Immature natural killer cell (primary cell): Measurements from ENCODE around the gene SNX5. TPM values are rescaled to one million over a fixed set of nuclear protein-coding genes. Genes with fewer than 3 reads are reported as not detected.

ENCODE experiments used
- DNase-seq, 3 donors: peaks; one replicate each; pipeline ENCODE4 v3.0.0; 2022; ENCODE audit warnings: mixed read lengths in 1 of 3
- H3K27ac Mint-ChIP-seq, 6 donors: one replicate each; pipeline ENCODE4 v1.8.0; 2020; ENCODE audit warnings: mixed read lengths in 6 of 6, mild to moderate bottlenecking in 5 of 6, inconsistent platforms in 4 of 6, moderate library complexity in 3 of 6
- H3K27me3 Mint-ChIP-seq, 3 donors: one replicate each; pipeline ENCODE4 v1.8.0; 2020 to 2021; ENCODE audit warnings: low read depth in 3 of 3, mild to moderate bottlenecking in 3 of 3, mixed read lengths in 3 of 3, moderate library complexity in 3 of 3, inconsistent platforms in 1 of 3
- H3K36me3 Mint-ChIP-seq, 3 donors: one replicate each; pipeline ENCODE4 v1.8.0; 2020; ENCODE audit warnings: mixed read lengths in 3 of 3, inconsistent platforms in 2 of 3, mild to moderate bottlenecking in 2 of 3
- H3K4me1 Mint-ChIP-seq, 2 donors: one replicate each; pipeline ENCODE4 v1.8.0; 2020; ENCODE audit warnings: inconsistent platforms in 2 of 2, mild to moderate bottlenecking in 2 of 2, mixed read lengths in 2 of 2, moderate library complexity in 1 of 2
- H3K4me3 Mint-ChIP-seq, 5 donors: one replicate each; pipeline ENCODE4 v1.8.0; 2020; ENCODE audit warnings: mild to moderate bottlenecking in 5 of 5, mixed read lengths in 5 of 5, inconsistent platforms in 3 of 5, moderate library complexity in 3 of 5
- H3K9me3 Mint-ChIP-seq, 6 donors: one replicate each; pipeline ENCODE4 v1.8.0; 2020; ENCODE audit warnings: mild to moderate bottlenecking in 6 of 6, mixed read lengths in 6 of 6, inconsistent platforms in 4 of 6, moderate library complexity in 3 of 6
- polyA plus RNA-seq, 3 donors: library from polyadenylated mRNA; unstranded; fragments of 300-500 nt; fragmentation: Illumina TruSeq; gene quantifications; one replicate each; pipeline ENCODE4 v1.2.3, GENCODE V29; 2021

SNX5 gene
- polyA plus RNA-seq, 3 donors from 2014 or later = 63.2 to 103 (median 70.6) TPM

DNA sequence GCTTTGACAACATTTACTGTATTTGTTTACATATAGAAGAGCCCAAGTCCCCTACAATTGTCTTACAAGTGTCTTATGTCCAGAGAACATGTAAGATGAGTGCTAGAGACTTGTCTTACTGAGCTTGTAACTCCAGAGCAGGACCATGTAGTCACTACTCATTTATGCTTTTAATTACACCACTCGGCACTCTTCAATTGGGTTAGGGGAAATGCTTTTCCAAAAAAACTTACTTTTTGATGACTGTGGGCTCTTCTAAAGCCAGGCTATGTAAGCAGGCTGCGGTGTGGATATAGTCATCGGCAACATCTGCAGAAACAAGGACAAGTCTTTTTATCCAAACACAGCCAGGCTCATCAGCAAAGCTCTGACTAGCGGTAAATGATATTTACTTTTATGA is 18.7 kb downstream of the SNX5 start:
- Mint-ChIP-seq H3K27ac (peak overlapping the region in 2 of 6 donors; percentile 24 to 58), H3K4me3 (no peak overlapping the region), H3K9me3 (no peaks in the 10 kb centered on the region), H3K27me3 (no peaks in the 10 kb centered on the region), H3K4me1 (peaks cover 4 to 20% of the 10 kb centered on the region in 2 donors), H3K36me3 (peaks cover 44 to 75% (median 46%) of the 10 kb centered on the region in 3 donors)
- no peak for DNase-seq

DNA sequence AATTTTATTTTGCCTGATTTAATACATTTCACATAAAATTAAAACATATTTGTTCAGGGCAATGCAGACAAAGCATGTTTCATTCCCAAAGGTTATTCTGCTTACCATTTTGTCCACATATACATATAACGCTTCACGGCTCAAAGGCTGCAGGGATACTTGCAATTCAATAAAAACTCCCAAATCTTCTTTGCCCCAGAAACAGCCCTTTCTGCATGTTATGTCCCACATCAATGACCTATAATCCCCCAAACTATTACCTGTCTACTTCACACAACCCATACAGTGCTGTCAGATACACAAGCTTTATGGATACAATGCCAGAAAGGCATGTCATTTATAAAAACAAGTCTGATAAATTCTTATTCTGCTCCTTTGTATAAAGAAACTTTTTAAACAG is 20.2 kb downstream of the SNX5 start:
- Mint-ChIP-seq H3K27ac (peak overlapping the region in 2 of 6 donors; percentile 1 to 70), H3K4me3 (no peak overlapping the region), H3K27me3 (no peaks in the 10 kb centered on the region), H3K4me1 (peaks cover 2 to 9% of the 10 kb centered on the region in 2 donors), H3K9me3 (no peaks in the 10 kb centered on the region), H3K36me3 (peaks cover 42 to 74% (median 47%) of the 10 kb centered on the region in 3 donors)
- DNase-seq = no peak

DNA sequence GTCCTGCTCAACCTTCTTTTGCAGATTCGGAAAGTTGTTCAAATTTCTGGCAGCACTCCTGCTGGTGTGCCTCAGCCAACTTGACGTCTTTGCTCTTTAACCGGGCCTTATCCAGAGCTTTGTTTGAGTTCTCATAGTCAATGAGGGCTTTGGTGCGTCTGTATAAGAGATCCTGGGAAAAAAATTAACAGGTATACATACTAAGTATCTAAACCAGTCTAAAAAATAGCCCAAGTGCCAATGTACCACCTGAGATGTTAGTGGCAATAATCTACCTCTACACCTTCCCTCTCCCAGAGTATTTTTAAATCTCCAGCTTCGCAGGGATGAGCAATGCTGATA is 21.1 kb downstream of the SNX5 start:
- no peak for DNase-seq
- H3K4me3 Mint-ChIP-seq = no peak overlapping the region
- peaks cover 0 to 1% of the 10 kb centered on the region in 2 donors for H3K4me1 Mint-ChIP-seq
- no peaks in the 10 kb centered on the region for H3K27me3 Mint-ChIP-seq
- no peaks in the 10 kb centered on the region for H3K9me3 Mint-ChIP-seq
- H3K27ac Mint-ChIP-seq = no peak overlapping the region
- H3K36me3 Mint-ChIP-seq = peaks cover 40 to 72% (median 49%) of the 10 kb centered on the region in 3 donors

DNA sequence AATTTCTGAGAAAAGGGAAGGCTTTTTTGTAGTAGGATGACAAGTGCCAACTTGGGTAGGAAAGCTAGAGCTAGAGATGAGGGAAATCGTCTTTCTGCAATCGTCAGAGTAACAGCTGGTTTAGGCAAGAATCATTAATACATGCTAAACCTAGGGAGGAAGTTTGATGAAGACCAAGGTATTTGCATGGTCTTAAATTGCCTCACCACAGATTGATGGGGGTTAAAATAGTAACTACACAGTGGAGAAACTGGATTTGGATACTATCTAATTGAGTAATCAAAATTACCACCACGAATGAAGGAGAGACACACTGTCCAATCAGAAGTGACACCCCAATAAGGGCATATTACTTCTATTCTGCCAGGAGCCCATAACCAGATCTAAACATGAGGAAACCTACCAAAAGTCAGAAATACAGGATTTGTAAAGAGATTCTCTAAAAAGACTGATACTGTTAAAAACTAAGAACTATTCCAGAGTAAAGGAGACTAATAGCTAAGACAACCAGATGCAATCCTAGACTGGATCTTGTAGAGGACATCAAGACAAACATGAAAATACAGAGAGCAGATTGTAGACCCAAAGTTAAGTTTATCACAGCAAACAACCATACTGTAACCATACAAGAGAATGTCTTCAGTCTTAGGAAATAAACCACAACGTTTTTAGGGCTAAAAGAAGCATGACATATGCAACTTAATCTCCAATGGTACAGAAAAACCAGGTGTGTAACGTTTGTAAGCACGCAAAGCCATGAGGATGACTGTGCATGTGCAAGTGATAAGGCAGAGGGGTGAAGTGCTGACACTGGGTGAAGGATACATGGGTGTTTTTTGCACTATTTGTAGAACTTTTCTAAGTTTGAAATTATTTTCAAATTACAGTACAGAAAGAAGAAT is 21.8 kb downstream of the SNX5 start:
- no peak for DNase-seq
- Mint-ChIP-seq H3K27ac (peak overlapping the region in 2 of 6 donors; percentile 41 to 62), H3K27me3 (no peaks in the 10 kb centered on the region), H3K4me3 (no peak overlapping the region), H3K9me3 (no peaks in the 10 kb centered on the region), H3K4me1 (no peaks in the 10 kb centered on the region), H3K36me3 (peaks cover 40 to 75% (median 53%) of the 10 kb centered on the region in 3 donors)

DNA sequence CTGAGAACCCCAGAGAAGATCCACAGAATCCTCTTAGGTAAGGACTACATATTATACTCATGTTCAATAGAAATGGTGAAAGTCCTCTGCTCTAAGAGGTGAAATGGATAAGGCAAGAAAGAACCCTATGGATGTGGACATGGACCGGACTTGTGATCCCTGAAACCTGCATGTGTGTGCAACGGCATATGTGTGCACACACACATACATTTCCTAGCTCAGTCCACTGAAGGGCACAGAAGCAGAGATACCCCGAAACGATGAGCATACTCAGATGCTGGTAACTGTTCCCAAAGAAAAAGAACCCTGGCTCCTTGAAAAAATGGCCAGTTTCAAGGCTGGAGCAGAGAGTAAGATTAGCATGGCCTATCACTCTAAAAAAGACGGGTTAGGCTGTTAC is 22.6 kb downstream of the SNX5 start:
- no peak overlapping the region for H3K4me3 Mint-ChIP-seq
- H3K27me3 Mint-ChIP-seq = no peaks in the 10 kb centered on the region
- no peaks in the 10 kb centered on the region for H3K9me3 Mint-ChIP-seq
- peaks cover 39 to 76% (median 51%) of the 10 kb centered on the region in 3 donors for H3K36me3 Mint-ChIP-seq
- H3K27ac Mint-ChIP-seq = peak overlapping the region in 1 of 6 donors; percentile 62
- H3K4me1 Mint-ChIP-seq = no peaks in the 10 kb centered on the region
- DNase-seq = no peak

DNA sequence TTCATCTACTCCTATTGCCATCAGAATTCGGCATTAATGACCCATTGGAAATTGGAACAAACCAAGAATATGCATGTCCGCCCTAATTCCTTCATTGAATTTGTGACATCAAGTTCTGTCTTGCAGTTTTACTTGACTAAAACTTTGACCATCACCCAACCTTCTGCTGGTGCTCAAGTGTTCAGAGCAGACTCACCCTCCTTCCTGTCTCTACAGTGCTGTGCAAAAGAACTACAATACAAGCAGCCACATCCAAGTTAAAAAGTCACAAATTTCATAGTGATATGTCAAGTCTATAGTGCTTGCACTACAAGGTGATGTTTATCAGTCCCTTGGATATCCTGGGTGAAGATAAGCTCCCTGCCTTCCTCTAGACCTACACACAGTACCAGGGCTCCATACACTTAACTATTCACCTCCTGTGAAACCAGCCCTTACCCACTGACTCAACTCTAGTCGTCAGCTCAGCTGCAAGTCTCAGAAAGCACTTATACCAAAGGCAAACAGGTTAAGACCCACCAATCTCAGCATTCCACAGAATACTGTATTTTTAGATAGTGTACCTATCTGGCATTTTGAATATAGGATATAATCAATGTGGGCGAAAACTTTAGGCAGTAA is 23.6 kb downstream of the SNX5 start:
- Mint-ChIP-seq H3K4me1 (peaks cover under 1 to 4% of the 10 kb centered on the region in 2 donors), H3K4me3 (no peak overlapping the region), H3K27ac (peak overlapping the region in 4 of 6 donors; percentile 56 to 77 (median 66)), H3K9me3 (no peaks in the 10 kb centered on the region), H3K27me3 (no peaks in the 10 kb centered on the region), H3K36me3 (peaks cover 36 to 68% (median 43%) of the 10 kb centered on the region in 3 donors)
- no peak for DNase-seq

DNA sequence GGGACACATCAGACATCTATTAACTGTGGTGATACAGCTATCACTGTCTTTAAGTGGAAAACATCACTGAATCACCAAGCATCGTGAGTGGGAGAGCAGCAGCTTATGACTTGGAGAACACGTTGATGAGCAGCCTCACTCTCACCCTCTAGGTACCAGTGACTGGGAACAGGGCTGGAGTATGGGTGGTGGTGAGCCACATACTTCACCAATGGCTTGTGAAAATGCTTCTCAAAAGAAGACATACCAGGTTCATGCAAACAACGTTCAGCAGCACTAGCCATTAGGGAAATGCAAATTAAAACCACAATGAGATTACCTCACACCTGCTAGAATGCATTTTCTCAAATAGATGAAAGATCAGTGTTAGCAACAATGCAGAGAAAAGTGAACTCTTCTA is 25.3 kb downstream of the SNX5 start:
- no peak for DNase-seq
- H3K4me3 Mint-ChIP-seq = no peak overlapping the region
- H3K9me3 Mint-ChIP-seq = no peaks in the 10 kb centered on the region
- H3K4me1 Mint-ChIP-seq = peaks cover 14 to 20% of the 10 kb centered on the region in 2 donors
- H3K27ac Mint-ChIP-seq = peak overlapping the region in 3 of 6 donors; percentile 26 to 73 (median 41)
- no peaks in the 10 kb centered on the region for H3K27me3 Mint-ChIP-seq
- H3K36me3 Mint-ChIP-seq = peaks cover 23 to 52% (median 32%) of the 10 kb centered on the region in 3 donors

DNA sequence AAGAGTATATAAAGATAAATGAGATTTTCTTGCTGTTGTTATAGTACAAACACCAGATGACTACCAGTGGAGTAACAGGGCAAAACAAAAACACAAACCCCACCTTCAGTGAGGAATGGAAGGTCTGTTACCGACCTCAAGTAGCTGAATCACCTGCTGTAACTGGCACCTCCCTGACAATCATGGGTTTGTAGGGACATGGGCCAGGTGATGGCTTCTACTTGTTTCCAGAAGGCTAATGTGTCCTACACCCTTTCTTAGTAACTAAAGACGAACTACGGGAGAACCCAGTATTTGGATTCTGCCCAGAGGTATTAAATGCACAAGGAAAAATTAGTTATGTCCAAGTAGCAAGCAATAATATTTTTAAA is 26.8 kb downstream of the SNX5 start:
- Mint-ChIP-seq H3K4me3 (no peak overlapping the region), H3K4me1 (peaks cover 15 to 25% of the 10 kb centered on the region in 2 donors), H3K27me3 (no peaks in the 10 kb centered on the region), H3K9me3 (no peaks in the 10 kb centered on the region), H3K36me3 (peaks cover 13 to 37% (median 24%) of the 10 kb centered on the region in 3 donors), H3K27ac (peak overlapping the region in 1 of 6 donors; percentile 81)
- DNase-seq = no peak

DNA sequence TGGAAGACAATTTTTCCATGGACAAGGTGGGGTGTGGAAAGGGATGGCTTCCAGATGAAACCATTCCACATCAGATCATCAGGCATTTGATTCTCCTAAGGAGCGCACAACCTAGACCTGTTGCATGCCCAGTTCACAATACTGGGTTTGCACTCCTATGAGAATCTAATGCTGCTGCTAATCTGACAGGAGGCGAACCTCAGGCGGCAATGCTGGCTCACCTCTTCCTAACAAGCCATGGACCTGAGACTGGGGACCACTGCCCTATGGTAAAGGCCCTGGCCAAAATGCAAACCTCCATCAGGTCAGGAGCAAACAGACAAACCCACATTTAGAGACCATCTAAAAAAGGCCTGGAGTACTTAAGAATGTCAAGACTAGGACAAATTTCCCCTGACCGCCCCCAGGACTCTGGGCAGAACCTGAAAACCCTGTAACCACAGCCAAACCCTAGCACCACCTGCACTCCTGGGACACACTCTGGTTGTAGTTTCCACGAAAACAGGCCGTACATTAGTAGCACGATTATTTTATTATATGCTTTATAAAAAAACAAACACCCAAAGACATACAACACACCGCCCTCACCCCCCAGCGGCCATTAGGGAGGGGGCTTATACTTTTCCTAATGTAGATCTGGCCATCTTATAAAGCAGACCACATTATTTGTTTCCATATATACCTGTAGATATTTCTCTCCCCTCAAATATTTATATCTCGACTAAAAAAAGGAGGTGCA is 27.3 kb downstream of the SNX5 start:
- peaks cover 10 to 31% (median 24%) of the 10 kb centered on the region in 3 donors for H3K36me3 Mint-ChIP-seq
- H3K27me3 Mint-ChIP-seq = no peaks in the 10 kb centered on the region
- H3K27ac Mint-ChIP-seq = peak overlapping the region in 3 of 6 donors; percentile 39 to 81 (median 68)
- no peak for DNase-seq
- no peaks in the 10 kb centered on the region for H3K9me3 Mint-ChIP-seq
- peaks cover 15 to 25% of the 10 kb centered on the region in 2 donors for H3K4me1 Mint-ChIP-seq
- H3K4me3 Mint-ChIP-seq = no peak overlapping the region

DNA sequence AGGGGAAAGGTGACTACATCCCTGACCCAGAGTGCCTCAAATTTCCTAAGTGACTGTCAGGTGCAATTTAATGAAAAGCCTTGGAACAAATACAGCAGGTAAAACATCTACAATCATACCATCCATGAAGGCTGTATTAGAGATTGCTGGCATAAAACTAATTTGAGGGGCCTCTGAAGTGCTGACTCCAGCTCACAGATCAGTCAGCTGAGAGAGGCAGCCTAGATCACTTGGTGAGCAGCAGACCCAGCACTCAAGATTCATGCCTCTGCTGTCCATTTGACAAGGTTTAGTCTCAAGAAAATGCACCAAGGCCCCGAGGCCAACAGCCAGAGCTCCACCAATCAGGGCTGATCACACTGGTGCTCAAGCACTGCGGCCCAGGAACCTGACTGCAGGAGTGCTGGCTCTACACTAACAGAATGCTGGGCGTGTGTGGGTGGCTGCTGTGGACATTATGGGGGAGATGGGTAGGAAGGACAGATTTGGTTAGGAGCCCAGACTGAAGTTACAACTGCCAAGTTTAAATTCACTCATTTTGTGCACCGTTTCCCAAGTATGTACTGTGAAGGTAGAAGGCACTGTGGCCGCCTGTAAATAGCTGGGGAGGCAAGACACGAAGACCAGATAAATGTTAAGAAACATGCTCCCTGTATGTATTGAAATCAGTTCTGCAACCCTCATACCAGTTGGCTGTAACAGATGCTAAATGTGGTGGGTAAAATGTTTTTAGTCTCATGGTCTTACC is 28.2 kb downstream of the SNX5 start:
- Mint-ChIP-seq H3K4me1 (peaks cover 15 to 25% of the 10 kb centered on the region in 2 donors), H3K27me3 (peaks cover 0 to 2% (median 0%) of the 10 kb centered on the region in 3 donors), H3K4me3 (no peak overlapping the region), H3K27ac (peak overlapping the region in 5 of 6 donors; percentile 6 to 81 (median 47)), H3K9me3 (no peaks in the 10 kb centered on the region), H3K36me3 (peaks cover 10 to 30% (median 17%) of the 10 kb centered on the region in 3 donors)
- DNase-seq = no peak

DNA sequence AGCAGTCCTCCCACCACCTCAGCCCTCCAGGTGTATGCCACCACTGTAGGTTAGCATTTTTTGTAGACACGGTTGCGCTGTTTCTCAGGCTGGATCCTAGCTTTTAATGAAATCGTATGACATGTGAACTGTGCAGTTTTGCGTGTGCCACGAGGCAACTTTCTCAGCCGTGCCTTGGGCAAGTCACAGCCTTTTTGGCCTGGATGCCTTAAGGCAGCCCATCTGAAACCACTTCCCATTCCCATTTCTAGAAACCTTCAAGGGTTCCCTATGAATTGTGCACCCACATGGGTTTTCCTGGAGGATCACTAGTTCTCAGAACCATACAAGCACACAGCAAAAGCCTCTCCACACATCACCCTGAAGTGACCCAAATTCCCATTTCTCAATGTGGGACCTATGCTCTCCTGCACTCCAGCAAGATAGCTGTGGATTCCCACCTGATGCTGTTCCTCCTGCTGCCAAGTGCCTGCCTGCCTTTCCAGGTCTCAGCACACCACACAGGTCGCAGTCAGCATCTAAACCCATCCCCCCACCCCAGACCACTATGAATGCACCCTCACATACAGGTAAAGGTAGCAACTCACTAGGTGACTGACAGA is 28.9 kb downstream of the SNX5 start:
- Mint-ChIP-seq H3K36me3 (peaks cover 6 to 26% (median 12%) of the 10 kb centered on the region in 3 donors), H3K4me1 (peaks cover 15 to 25% of the 10 kb centered on the region in 2 donors), H3K4me3 (peak overlapping the region in 3 of 5 donors; percentile 69 to 75 (median 74)), H3K27ac (peak overlapping the region in 5 of 6 donors; percentile 68 to 81 (median 71)), H3K9me3 (no peaks in the 10 kb centered on the region), H3K27me3 (peaks cover 0 to 2% (median 0%) of the 10 kb centered on the region in 3 donors)
- no peak for DNase-seq

DNA sequence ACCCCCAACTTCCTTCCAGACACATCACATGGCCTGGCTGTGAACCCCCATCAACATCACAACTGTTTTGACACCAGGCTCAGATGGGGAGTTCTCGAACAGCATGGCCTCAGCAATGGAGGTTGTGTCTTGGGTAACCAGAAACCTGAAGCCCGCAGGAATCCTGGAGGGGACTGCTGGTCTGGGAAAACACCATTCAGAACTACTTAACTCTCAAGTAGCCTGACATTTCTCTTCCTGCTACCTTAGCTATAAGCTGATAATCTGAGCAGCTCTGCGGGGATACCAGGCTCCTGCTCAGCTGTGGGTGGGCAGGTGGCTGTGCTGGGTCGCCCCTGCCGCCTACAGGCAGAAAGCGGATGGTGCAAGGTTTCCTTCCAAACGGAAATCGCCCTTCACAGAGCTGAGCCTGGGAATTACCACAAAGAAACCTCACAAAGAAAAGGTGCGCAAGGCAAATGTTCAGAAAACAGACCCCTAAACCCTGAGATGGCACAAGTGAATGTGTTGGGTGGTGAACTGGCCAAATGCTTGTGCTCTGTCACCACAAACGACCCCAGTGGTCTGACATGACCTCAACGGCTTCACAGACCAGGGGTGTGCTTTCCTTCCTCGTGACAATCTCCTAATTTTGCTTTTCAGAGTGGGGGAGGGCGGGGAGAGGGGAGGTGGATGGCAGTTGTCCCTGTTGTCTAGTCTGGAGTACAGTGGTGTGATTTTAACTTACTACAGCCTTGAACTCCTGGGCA is 29.5 kb downstream of the SNX5 start:
- peaks cover 4 to 23% (median 10%) of the 10 kb centered on the region in 3 donors for H3K36me3 Mint-ChIP-seq
- no peaks in the 10 kb centered on the region for H3K9me3 Mint-ChIP-seq
- peaks cover 0 to 2% (median 0%) of the 10 kb centered on the region in 3 donors for H3K27me3 Mint-ChIP-seq
- peak; percentile 60 to 63 (median 63) for DNase-seq
- peak overlapping the region; percentile 48 to 75 (median 69) for H3K4me3 Mint-ChIP-seq
- peak overlapping the region; percentile 57 to 87 (median 70) for H3K27ac Mint-ChIP-seq
- H3K4me1 Mint-ChIP-seq = peaks cover 15 to 25% of the 10 kb centered on the region in 2 donors
